ENCODE results near the gene CA5B. TPM values are rescaled to one million over a fixed set of nuclear protein-coding genes. Genes with fewer than 3 reads are reported as not detected.

The CA5B gene
- total and polyA plus RNA-seq, 10 of the 15 experiments (the other 5 are each of a cell fraction or from before 2014, with no cell fraction given): 1.2 to 6.0 (median 3.2) TPM

DNA sequence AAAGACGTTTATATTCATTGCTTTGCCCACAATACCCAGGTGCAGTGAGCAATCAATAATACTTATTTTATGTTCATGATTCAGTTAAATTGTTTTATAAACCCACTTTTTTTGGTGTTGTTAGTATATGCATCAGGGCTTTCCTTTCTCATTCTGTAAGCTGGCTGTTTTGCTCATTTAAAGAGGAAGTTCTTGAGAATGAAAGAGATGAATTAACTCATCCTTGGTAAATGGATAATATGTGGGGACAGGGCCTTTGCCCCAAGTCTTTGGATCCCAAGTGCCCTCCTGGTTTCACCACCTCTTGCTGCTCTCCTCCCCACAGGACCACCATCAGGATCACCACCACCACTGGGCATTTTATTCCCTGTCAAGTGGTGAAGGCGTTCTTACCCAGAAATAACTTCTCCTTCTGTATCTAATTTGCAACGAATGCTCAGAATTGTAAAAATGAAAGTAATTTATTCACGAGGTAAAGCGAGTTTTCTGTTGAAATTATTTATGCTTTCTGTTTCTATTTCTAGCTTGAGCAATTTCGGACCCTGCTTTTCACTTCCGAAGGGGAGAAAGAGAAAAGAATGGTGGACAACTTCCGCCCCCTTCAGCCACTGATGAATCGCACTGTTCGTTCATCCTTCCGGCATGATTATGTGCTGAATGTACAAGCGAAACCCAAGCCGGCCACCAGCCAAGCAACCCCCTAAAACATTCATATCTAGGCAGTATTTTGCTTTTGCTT, 44.1 kb downstream of the CA5B start (continued):
- TF ChIP-seq CEBPZ (IDR thresholded peaks at IDR 0.05; ENCODE audit: low read depth, low read length) (no peak), JUNB (IDR thresholded peaks at IDR 0.05) (no peak), POLR2AphosphoS2 (IDR thresholded peaks at IDR 0.05; ENCODE audit: low read depth, low read length) (no peak), ETV6 (conservative IDR thresholded peaks at IDR 0.05 in 1 of 2, IDR thresholded peaks at IDR 0.05 in 1 of 2; ENCODE audit: borderline replicate concordance in 1 of 2, low read depth in 1 of 2) (peak in 1 of 2 experiments; percentile 78; a peak in 1 of 4 replicates), PAX8 (IDR thresholded peaks at IDR 0.05) (no peak), IKZF1 (conservative IDR thresholded peaks at IDR 0.05) (no peak; the same call in 1 of the 2 replicates), POLR2A (IDR thresholded peaks at IDR 0.05; ENCODE audit: low read depth, low read length) (peak; percentile 40; the same call in 1 of the 2 replicates)

GRCh38 chrX:15785176-15785750, 47.2 kb downstream of the CA5B start:
- 75% methylated on average over 3 of the region's 3 CpGs for WGBS (ENCODE audit: insufficient coverage, insufficient replicate concordance, low lambda C conversion rate, missing lambda C conversion rate)

More at GRCh38 chrX:15785176-15785750, 47.2 kb downstream of the CA5B start:
- ChIA-PET RAD21 (ENCODE audit: unreplicated experiment) (no interaction called here), SMC1A (ENCODE audit: uncharacterized antibody, unreplicated experiment) (no interaction called here), POLR2A (no interaction called here), CTCF (no interaction called here)
- intact Hi-C loops (cut with micrococcal nuclease; ENCODE audit: unreplicated experiment): no loop called here
- Histone ChIP-seq H3K9ac (ENCODE audit: control insufficient read depth, insufficient read depth, low read length) (no peak overlapping the region), H3K9me3 (replicated peaks; ENCODE audit: control insufficient read depth, insufficient read depth, low read length) (no peaks in the 10 kb centered on the region), H3K4me2 (ENCODE audit: control insufficient read depth, insufficient read depth) (no peak overlapping the region), H2AFZ (ENCODE audit: control insufficient read depth, low read depth, low read length) (no peak overlapping the region), H3K36me3 (ENCODE audit: control insufficient read depth in 2 of 2, insufficient read depth in 2 of 2, low read length in 1 of 2) (no peaks in the 10 kb centered on the region), H3K4me3 (no peak overlapping the region), H3K27me3 (replicated peaks in 1 of 2; ENCODE audit: control insufficient read depth in 2 of 2, insufficient read depth in 2 of 2, low read length in 1 of 2) (no peaks in the 10 kb centered on the region), H3K79me2 (ENCODE audit: control insufficient read depth, insufficient read depth, low read length) (no peaks in the 10 kb centered on the region), H3K27ac (ENCODE audit: control insufficient read depth, insufficient read depth) (no peak overlapping the region), H4K20me1 (ENCODE audit: control insufficient read depth, insufficient read depth) (no peaks in the 10 kb centered on the region), H3K4me1 (ENCODE audit: control insufficient read depth, insufficient read depth, low read length) (peaks cover 11% of the 10 kb centered on the region)
- ATAC-seq (no peak), DNase-seq (ENCODE audit: low read depth, low spot score) (no peak), FAIRE-seq (no peak)
- in situ Hi-C loops (cut with MboI): no loop called here
- TF ChIP-seq SRF (IDR thresholded peaks at IDR 0.05; ENCODE audit: low read depth in 2 of 2, low read length in 2 of 2): no peak
- no peak for TF ChIP-seq KLF5 (IDR thresholded peaks at IDR 0.05; ENCODE audit: partially characterized antibody)
- no peak for TF ChIP-seq SUZ12 (IDR thresholded peaks at IDR 0.05; ENCODE audit: unreplicated experiment)
- no peak for TF ChIP-seq NFYB (IDR thresholded peaks at IDR 0.05; ENCODE audit: insufficient read depth, low read depth, low read length)
- no peak for TF ChIP-seq RAD21 (IDR thresholded peaks at IDR 0.05; ENCODE audit: insufficient read depth, low read depth, low read length)
- BruUV-seq (replicated peaks): no TSS peak

Data from GM12878 (cell line).